Calu3 (cell line): Measurements from ENCODE around the gene PDE4B. TPM values are rescaled to one million over a fixed set of nuclear protein-coding genes. Genes with fewer than 3 reads are reported as not detected.
"Not testable (repeated sequence)": the region's sequence is repeated elsewhere in the genome, so short reads cannot be mapped to it uniquely, and the experiment has no call there.

ENCODE experiments used
- BruUV-seq: library from RNA; stranded (reverse); fragments of 400-500 nt; replicated peaks from 2 replicates; lab custom pipeline; 2021; lab: Mats Ljungman, UMichigan
- CTCF ChIA-PET: fragments of 300-600 bp; sonication (Branson Sonifier 250); formaldehyde crosslinking; loops from one replicate; lab custom pipeline; 2022; ENCODE audit warnings: antibody characterized with exemption; lab: Charles Lee
- DNase-seq: peaks from one replicate; pipeline ENCODE4 v3.0.0; 2022
- H3K27ac Mint-ChIP-seq: one replicate; pipeline ENCODE4 v1.8.0; 2022; ENCODE audit warnings: mixed read lengths; ENCODE audit not compliant: unreplicated experiment
- H3K27me3 Mint-ChIP-seq: one replicate; pipeline ENCODE4 v1.8.0; 2022; ENCODE audit warnings: mixed read lengths; ENCODE audit not compliant: unreplicated experiment
- H3K36me3 Mint-ChIP-seq: one replicate; pipeline ENCODE4 v1.8.0; 2022; ENCODE audit warnings: mild to moderate bottlenecking, moderate library complexity, mixed read lengths; ENCODE audit not compliant: insufficient read depth, unreplicated experiment
- H3K4me1 Mint-ChIP-seq: one replicate; pipeline ENCODE4 v1.8.0; 2022; ENCODE audit warnings: mild to moderate bottlenecking, low read depth, mixed read lengths; ENCODE audit not compliant: unreplicated experiment
- H3K4me3 Mint-ChIP-seq: one replicate; pipeline ENCODE4 v1.8.0; 2022; ENCODE audit warnings: mild to moderate bottlenecking, low read depth, moderate library complexity, mixed read lengths; ENCODE audit not compliant: unreplicated experiment
- H3K9me3 Mint-ChIP-seq: one replicate; pipeline ENCODE4 v1.8.0; 2022; ENCODE audit warnings: low read depth, mixed read lengths; ENCODE audit not compliant: unreplicated experiment
- CTCF ChIP-seq: fragments of 200-600 bp; IDR thresholded peaks from one replicate; pipeline ENCODE4 v1.8.0; 2022; ENCODE audit warnings: antibody characterized with exemption; ENCODE audit not compliant: unreplicated experiment
- intact Hi-C: fragments of 100-400 bp; cut with micrococcal nuclease; formaldehyde crosslinking; loops from one replicate; pipeline ENCODE4 v1.10.0; 2022; ENCODE audit not compliant: unreplicated experiment
- total RNA-seq: library from RNA; stranded (reverse); gene quantifications from 2 replicates; pipeline ENCODE4 v1.2.3, GENCODE V29; 2022

Gene PDE4B
- total RNA-seq, 1 experiment from 2014 or later: 2.9 TPM

GRCh38 chr1:66415866-66416265 lies 623.2 kb downstream of the PDE4B start:
- Mint-ChIP-seq H3K27ac (no peak overlapping the region), H3K9me3 (peaks cover 12% of the 10 kb centered on the region), H3K36me3 (no peaks in the 10 kb centered on the region), H3K4me3 (no peak overlapping the region), H3K4me1 (peaks cover 10% of the 10 kb centered on the region), H3K27me3 (no peaks in the 10 kb centered on the region)
- intact Hi-C loops: no loop called here
- BruUV-seq: no TSS peak
- DNase-seq: no peak
- no peak for TF ChIP-seq CTCF
- CTCF ChIA-PET: no interaction called here

GRCh38 chr1:66416295-66416694 lies 623.6 kb downstream of the PDE4B start:
- Mint-ChIP-seq H3K27me3 (no peaks in the 10 kb centered on the region), H3K4me1 (peaks cover 10% of the 10 kb centered on the region), H3K36me3 (no peaks in the 10 kb centered on the region), H3K4me3 (no peak overlapping the region), H3K9me3 (peaks cover 12% of the 10 kb centered on the region), H3K27ac (no peak overlapping the region)
- CTCF ChIA-PET: no interaction called here
- intact Hi-C loops: no loop called here
- BruUV-seq: no TSS peak
- DNase-seq: no peak
- no peak for TF ChIP-seq CTCF

GRCh38 chr1:66418021-66418420 lies 625.3 kb downstream of the PDE4B start:
- no peak for TF ChIP-seq CTCF
- peaks cover 12% of the 10 kb centered on the region for H3K9me3 Mint-ChIP-seq
- BruUV-seq: no TSS peak
- no peak overlapping the region for H3K4me3 Mint-ChIP-seq
- H3K36me3 Mint-ChIP-seq: no peaks in the 10 kb centered on the region
- H3K27me3 Mint-ChIP-seq: no peaks in the 10 kb centered on the region
- CTCF ChIA-PET: interaction anchor here (1.3 kb wide), 1 partner anchor 18 kb away, joined by 3 read pairs; no protein-coding TSS in a partner anchor
- DNase-seq: no peak
- H3K4me1 Mint-ChIP-seq: peaks cover 10% of the 10 kb centered on the region
- no peak overlapping the region for H3K27ac Mint-ChIP-seq
- intact Hi-C loops: no loop called here

GRCh38 chr1:66420171-66420570 lies 627.5 kb downstream of the PDE4B start:
- H3K27me3 Mint-ChIP-seq, DNase-seq, CTCF ChIA-PET, H3K4me3 Mint-ChIP-seq, H3K36me3 Mint-ChIP-seq, intact Hi-C loops, H3K4me1 Mint-ChIP-seq, H3K27ac Mint-ChIP-seq, BruUV-seq: not testable (repeated sequence)
- peaks cover 12% of the 10 kb centered on the region for H3K9me3 Mint-ChIP-seq

GRCh38 chr1:66420906-66421305 lies 628.2 kb downstream of the PDE4B start:
- CTCF ChIA-PET, H3K4me1 Mint-ChIP-seq, H3K27me3 Mint-ChIP-seq, H3K4me3 Mint-ChIP-seq, H3K27ac Mint-ChIP-seq, DNase-seq, H3K36me3 Mint-ChIP-seq, intact Hi-C loops, BruUV-seq, H3K9me3 Mint-ChIP-seq: not testable (repeated sequence)
